Testis (tissue), 3 donors: ENCODE results near the gene AOC3. TPM values are rescaled to one million over a fixed set of nuclear protein-coding genes. Genes with fewer than 3 reads are reported as not detected.

ENCODE experiments used
- DNase-seq: peaks from one replicate; pipeline ENCODE4 v3.0.0-alpha.2; 2019
- H3K27ac ChIP-seq, 2 donors: fragments of 200-600 bp; sonication (generic); one replicate each; pipeline ENCODE4 v1.5.1; 2019
- H3K27me3 ChIP-seq: fragments of 200-600 bp; sonication (generic); one replicate; pipeline ENCODE4 v1.5.1; 2019
- H3K36me3 ChIP-seq: fragments of 200-600 bp; sonication (generic); one replicate; pipeline ENCODE4 v1.5.1; 2017; ENCODE audit warnings: low read depth; ENCODE audit errors: missing control alignments
- H3K4me1 ChIP-seq: fragments of 200-600 bp; sonication (generic); one replicate; pipeline ENCODE4 v1.5.1; 2019
- H3K4me3 ChIP-seq, 2 donors: fragments of 200-600 bp; sonication (generic); one replicate each; pipeline ENCODE4 v1.5.1; 2017 to 2019
- H3K9me3 ChIP-seq: fragments of 200-600 bp; sonication (generic); one replicate; pipeline ENCODE4 v1.5.1; 2017
- CTCF ChIP-seq, 3 experiments: fragments of 450-650 bp in 2 of 3; fragments of 200-600 bp in 1 of 3; sonication (generic) in 1 of 3; IDR thresholded peaks; one replicate each; pipeline ENCODE4 v1.5.1; 2016 to 2019; ENCODE audit warnings: antibody characterized with exemption in 3 of 3, mild to moderate bottlenecking in 2 of 3, moderate library complexity in 1 of 3
- POLR2A ChIP-seq: fragments of 450-650 bp; IDR thresholded peaks from one replicate; pipeline ENCODE4 v1.6.1; 2017; ENCODE audit warnings: antibody characterized with exemption, mild to moderate bottlenecking, moderate library complexity
- WGBS, 2 donors: methylation state at CpG; one replicate each; pipeline ENCODE4 v1.1.5; 2018; 5-methylcytosine and 5-hydroxymethylcytosine counted together
- intact Hi-C: fragments of 100-400 bp; cut with DNase I; formaldehyde crosslinking; loops from one replicate; pipeline ENCODE4 v1.15.1; 2023; ENCODE audit warnings: low total_unique reads
- polyA plus RNA-seq: library from polyadenylated mRNA; stranded (reverse); fragments of 350-450 nt; fragmentation: Illumina TruSeq; extraction: RNeasy Lipid Tissue Mini Kit (QIAGEN cat#74804); gene quantifications from one replicate; pipeline ENCODE4 v1.2.3, GENCODE V29; 2014; ENCODE audit warnings: low read depth, low replicate concordance; ENCODE audit not compliant: insufficient read depth
- total RNA-seq, 2 donors: library from RNA; depleted of rRNA; stranded (reverse); fragments of >200 nt; gene quantifications; one replicate each; pipeline ENCODE4 v1.2.3, GENCODE V29; 2016

The AOC3 gene
- total and polyA plus RNA-seq, 3 donors from 2014 or later = 14.3 to 46.4 (median 14.8) TPM

GRCh38 chr17:42814633-42815399 is 36.2 kb upstream of the AOC3 start:
- Histone ChIP-seq H3K27ac (no peak overlapping the region), H3K36me3 (no peaks in the 10 kb centered on the region), H3K9me3 (no peaks in the 10 kb centered on the region), H3K4me1 (no peaks in the 10 kb centered on the region), H3K4me3 (no peak overlapping the region), H3K27me3 (no peaks in the 10 kb centered on the region)
- 42 to 47% methylated on average over 8 of the region's 8 CpGs for WGBS, 2 donors
- no peak for DNase-seq
- TF ChIP-seq CTCF (IDR thresholded peaks at IDR 0.05) (no peak), POLR2A (no peak)
- intact Hi-C loops = no loop called here

- H3K36me3 ChIP-seq = no peaks in the 10 kb centered on the region
- intact Hi-C loops = no loop called here
- TF ChIP-seq POLR2A (no peak), CTCF (IDR thresholded peaks at IDR 0.05) (no peak)
- no peaks in the 10 kb centered on the region for H3K9me3 ChIP-seq
- H3K4me1 ChIP-seq = no peaks in the 10 kb centered on the region
- H3K4me3 ChIP-seq = no peak overlapping the region
- no peak for DNase-seq
- H3K27ac ChIP-seq = no peak overlapping the region
- WGBS, 2 donors = 69 to 72% methylated on average over 1 of the region's 1 CpG
- H3K27me3 ChIP-seq = no peaks in the 10 kb centered on the region
Measured at GRCh38 chr17:42817866-42818265, 33.1 kb upstream of the AOC3 start.

- peaks cover 4% of the 10 kb centered on the region for H3K4me1 ChIP-seq
- H3K36me3 ChIP-seq = no peaks in the 10 kb centered on the region
- intact Hi-C loops = no loop called here
- H3K27ac ChIP-seq = no peak overlapping the region
- WGBS, 2 donors = 78 to 79% methylated on average over 4 to 5 of the region's 5 CpGs
- no peaks in the 10 kb centered on the region for H3K27me3 ChIP-seq
- no peak overlapping the region for H3K4me3 ChIP-seq
- DNase-seq = no peak
- H3K9me3 ChIP-seq = no peaks in the 10 kb centered on the region
- no peak for TF ChIP-seq POLR2A
- TF ChIP-seq CTCF (IDR thresholded peaks at IDR 0.05) = no peak
Measured at GRCh38 chr17:42818379-42818778, 32.6 kb upstream of the AOC3 start.

- intact Hi-C loops = loop anchor here (10.0 kb wide), 1 partner anchor 95 kb away; no protein-coding TSS in a partner anchor
- Histone ChIP-seq H3K9me3 (no peaks in the 10 kb centered on the region), H3K4me3 (no peak overlapping the region), H3K27ac (no peak overlapping the region), H3K27me3 (no peaks in the 10 kb centered on the region), H3K36me3 (no peaks in the 10 kb centered on the region), H3K4me1 (peaks cover 7% of the 10 kb centered on the region)
- DNase-seq = peak; percentile 68
- TF ChIP-seq CTCF (IDR thresholded peaks at IDR 0.05) = peak in 2 of 3 experiments; percentile 43 to 60
- no peak for TF ChIP-seq POLR2A
- 36 to 47% methylated on average over 2 of the region's 2 CpGs for WGBS, 2 donors
Measured at GRCh38 chr17:42819939-42820535, 31.0 kb upstream of the AOC3 start.
